C4-2B (cell line): ENCODE results near the gene LOXHD1.

ENCODE experiments used
- ZFX ChIP-seq: fragments of 450-650 bp; IDR thresholded peaks from 2 replicates; pipeline ENCODE4 v1.6.1; 2017
- TF ChIP-seq, protein P1 (sequence below): fragments of 450-650 bp; conservative IDR thresholded peaks from 2 replicates; pipeline ENCODE4 v1.5.1; 2017; ENCODE audit warnings: mild to moderate bottlenecking

DNA sequence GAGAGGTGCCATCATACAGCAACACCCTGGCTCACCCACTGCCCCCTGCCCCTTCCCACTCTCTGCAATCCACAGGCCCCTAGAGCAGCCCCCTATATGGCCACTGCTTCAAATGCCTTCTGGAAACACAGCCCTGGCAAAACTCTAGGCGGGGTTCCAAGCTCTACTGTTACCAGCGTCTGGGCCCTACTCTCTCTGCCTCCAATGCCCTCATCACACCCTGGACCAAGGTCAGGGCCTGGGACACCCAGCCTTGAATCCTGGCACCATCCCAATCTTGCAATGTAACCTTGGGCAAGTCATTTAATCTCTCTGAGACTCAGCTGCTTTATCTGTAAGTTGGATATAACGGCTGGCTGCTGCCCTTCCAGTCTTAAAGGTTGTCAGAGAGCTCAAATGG lies 39.2 kb upstream of the LOXHD1 start:
- TF ChIP-seq, protein P1, sequence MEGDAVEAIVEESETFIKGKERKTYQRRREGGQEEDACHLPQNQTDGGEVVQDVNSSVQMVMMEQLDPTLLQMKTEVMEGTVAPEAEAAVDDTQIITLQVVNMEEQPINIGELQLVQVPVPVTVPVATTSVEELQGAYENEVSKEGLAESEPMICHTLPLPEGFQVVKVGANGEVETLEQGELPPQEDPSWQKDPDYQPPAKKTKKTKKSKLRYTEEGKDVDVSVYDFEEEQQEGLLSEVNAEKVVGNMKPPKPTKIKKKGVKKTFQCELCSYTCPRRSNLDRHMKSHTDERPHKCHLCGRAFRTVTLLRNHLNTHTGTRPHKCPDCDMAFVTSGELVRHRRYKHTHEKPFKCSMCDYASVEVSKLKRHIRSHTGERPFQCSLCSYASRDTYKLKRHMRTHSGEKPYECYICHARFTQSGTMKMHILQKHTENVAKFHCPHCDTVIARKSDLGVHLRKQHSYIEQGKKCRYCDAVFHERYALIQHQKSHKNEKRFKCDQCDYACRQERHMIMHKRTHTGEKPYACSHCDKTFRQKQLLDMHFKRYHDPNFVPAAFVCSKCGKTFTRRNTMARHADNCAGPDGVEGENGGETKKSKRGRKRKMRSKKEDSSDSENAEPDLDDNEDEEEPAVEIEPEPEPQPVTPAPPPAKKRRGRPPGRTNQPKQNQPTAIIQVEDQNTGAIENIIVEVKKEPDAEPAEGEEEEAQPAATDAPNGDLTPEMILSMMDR: no peak
- TF ChIP-seq ZFX: no peak
